ENCODE measurements around the gene FUZ.

The FUZ gene

DNA sequence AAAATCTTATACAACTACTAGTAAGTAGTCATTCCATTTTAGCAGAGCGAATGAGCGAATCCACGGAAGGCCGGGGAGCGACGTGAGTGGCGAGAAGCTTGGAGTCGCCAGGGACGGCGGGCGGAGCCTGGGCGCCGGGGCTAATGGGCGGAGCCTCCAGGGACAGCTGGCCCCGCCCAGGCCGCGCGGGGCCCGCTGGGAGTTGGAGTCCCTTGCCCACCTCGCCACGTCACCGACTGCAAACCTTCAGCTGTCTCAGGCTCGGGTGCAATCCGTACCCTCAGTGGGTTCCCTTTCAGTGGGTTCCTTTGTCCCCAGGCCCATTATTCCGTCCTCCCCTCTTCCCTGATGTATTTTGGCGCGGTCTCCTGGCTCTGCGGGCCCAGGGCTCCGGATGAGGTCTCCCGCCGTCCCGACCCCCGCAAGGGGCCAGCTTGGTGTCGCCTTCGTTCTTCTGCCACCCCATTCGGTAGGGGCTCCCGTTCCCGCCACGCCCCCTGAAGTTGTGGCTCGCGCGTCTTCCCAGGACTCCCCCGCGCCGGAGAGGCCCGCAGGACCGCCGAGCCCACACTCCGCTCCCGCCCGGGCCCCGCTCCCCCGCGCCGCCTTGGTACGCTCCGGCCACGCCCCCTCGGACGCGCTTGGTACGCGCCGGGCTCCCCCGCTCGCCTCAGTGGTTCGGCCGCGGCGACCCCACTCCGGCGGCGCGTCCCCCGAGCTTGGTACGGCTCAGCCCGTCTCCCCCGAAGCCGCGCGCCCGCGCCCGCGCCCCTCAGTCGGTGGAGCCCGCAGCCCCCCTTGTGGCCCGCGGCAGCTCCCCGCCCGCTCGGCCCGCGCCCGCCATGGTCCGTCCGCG is 37.6 kb upstream of the FUZ start, which contains the start of gene PTOV1:
Gene PTOV1, plus strand, starts transcription at position 673 of the 856 bp plus-strand sequence.
- DNase-seq (ENCODE audit: low read depth), result peak; percentile 78

GRCh38 chr19:49850221-49850486 is 37.1 kb upstream of the FUZ start:
- DNase-seq (ENCODE audit: low read depth), result no peak

DNA sequence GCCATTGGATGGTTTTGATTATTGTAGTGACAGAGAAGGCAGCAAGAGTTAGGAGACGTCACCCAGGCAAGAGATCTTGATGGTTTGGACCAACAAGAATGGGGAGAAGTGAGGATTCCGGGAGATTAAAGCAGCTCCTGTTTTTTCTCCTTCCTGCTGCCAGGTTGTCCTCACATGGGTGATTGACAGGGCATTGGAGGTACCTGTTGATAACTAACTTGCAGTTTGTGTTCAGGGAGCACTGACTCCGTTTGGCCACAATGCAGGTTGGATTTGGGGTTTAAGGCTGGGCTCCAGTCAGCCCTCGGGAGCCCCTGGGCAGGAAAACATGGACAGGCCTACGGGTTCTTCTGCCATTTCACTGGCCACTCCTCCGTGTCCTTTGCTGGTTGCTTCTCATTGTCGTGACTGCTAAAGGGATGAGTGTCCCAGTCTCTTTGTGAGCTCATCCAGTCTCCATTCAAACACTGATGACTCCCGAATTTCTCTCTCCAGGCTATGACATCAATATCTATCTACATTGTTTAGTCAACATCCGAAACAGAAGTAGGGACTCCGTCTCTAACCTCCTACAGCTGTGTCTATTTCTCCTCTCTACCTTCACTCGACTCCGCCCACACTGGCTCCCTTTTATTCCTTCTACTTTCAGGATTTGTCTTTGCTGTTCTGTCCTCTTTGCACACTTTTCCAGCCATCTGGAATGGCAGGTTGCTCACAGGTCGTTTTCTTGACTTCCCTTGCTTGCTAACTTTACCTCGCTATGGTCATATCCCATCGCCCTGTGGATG is 36.5 kb upstream of the FUZ start:
- DNase-seq (ENCODE audit: low read depth), result no peak

DNA sequence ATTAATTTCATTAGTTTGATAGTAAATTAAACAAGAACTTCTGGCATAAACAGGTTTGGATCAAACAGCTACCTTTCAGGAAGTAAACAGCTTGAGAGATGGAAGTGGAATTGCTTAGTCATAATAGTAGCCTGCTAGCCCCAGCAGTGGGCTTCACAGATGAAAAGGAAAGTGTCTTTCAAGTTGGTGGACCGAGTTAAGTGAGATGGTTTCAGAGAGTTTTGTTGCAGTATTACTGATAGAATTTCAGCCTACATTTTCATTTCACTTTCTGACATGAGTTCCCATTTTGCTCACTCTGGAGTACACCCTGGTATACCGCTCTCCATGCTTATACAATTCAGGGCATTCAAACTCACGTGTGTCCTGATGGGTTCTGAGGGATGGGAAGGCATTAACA is 35.8 kb upstream of the FUZ start:
- no peak for DNase-seq (ENCODE audit: low read depth)

GRCh38 chr19:49847731-49848696 is 34.9 kb upstream of the FUZ start:
- DNase-seq (ENCODE audit: low read depth), result peak; percentile 71

DNA sequence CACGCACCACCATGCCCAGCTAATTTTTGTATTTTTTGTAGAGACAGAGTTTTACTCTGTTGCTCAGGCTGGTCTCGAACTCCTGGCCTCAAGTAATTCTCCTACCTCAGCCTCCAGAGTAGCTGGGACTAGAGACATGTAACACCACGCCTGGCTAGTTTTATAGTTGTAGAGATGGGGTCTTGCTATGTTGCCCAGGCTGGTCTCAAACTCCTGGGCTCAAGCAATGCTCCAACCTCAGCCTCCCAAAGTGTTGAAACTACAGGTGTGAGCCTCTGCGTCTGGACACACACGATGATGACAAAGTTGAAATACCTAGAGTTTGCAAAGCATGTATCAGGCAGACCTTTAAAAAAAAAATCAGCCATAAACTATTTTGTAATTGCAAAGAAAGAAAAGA is 33.3 kb upstream of the FUZ start:
- no peak for DNase-seq (ENCODE audit: low read depth)

DNA sequence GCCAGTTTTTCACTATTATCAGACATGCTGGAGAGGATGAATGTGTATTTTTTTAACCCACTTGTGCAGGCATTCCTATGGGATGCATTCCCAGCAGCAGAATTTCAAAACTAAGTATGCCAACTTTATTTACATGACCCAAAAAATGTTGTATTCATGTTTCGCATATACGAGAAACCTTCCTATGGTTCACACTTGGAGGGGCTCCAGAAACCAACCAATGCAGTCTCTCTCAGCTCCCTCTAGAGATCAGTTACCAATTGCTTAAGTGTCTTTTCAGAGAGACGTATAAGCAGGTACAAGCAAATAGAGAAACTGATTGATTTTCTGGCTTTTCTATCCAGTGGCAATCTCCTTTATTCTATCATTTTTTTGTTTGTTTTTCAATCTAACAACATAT is 32.3 kb upstream of the FUZ start:
- DNase-seq (ENCODE audit: low read depth), result no peak

- DNase-seq (ENCODE audit: low read depth), result no peak
These were observed 31.3 kb upstream of the FUZ start for GRCh38 chr19:49844138-49845095.

DNA sequence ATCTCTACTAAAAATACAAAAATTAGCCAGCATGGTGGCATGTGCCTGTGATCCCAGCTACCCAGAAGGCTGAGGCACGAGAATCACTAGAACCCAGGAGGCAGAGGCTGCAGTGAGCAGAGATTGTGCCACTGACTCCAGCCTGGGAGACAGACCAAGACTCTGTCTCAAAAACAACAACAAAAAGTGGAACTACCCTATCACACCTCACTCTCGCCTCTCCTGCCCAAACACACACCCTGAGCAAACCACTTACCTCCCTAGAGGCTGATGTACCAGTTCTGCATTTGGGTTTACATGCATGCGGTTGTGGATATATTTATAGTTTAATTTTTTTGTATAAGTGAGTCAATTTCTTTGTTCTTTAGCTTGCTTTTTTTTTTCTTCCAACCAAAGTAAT is 30.2 kb upstream of the FUZ start:
- DNase-seq (ENCODE audit: low read depth), result no peak

DNA sequence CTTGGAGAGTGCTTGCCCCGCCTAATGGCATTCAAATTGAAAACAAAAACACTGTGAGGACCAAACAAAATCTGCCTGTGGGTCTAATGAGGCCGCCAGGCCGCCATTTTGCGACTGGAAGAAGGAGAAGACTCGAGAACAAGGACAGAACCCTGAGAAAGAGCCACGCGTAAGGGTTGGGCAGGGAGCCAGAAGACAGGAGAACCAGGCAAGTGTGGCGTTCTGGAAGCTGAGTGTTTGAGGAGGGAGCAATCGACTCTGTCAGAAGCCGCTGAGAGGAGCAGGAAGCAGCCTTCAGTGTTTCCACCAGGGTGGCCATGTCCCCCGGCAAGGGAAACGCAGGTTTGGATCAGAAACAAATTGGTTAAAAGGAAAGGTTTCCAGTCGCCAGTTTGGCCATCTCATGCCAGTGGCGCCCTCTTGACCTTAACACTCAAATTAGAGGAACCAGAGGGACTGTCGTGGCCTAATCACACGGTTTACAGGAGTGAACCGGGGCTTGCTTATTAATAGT is 27.7 kb upstream of the FUZ start:
- no peak for DNase-seq (ENCODE audit: low read depth)

- DNase-seq (ENCODE audit: low read depth), result no peak
These were observed 27.2 kb upstream of the FUZ start for GRCh38 chr19:49840321-49840720.

- no peak for DNase-seq (ENCODE audit: low read depth)
These were observed 26.6 kb upstream of the FUZ start for GRCh38 chr19:49839713-49840112.

DNA sequence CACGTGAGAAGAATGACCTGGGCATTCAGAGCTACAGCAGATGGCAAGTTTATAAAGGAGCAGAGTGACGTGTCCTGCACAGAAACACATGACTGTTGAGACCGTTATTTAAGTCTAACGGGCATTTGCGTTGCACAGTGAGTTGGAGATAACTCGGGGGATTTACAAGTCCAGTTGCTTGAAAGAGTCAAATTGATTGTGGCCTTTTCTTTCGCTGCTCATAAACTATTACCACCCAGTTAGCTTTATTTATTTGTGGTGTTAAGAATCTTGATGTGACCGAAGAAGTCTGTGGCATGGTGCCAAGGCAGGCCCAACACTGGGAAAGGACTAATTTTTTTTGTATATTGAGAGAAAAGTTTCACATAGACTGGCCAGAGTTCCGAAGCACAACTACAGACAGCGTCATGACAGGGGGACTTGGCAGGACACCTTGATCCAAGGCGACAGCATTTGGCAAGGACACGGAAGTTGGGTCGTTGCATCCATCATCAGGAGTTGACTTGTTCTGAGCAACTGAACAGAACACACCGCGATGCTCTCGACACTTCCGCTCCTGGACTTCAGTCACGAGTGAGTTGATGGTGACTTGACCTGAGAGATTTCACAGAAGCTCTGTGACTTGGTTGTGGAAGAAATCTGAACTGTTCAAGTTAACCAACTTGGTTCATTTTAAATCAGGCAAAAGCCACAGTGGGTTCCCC is 25.9 kb upstream of the FUZ start:
- DNase-seq (ENCODE audit: low read depth), result no peak

DNA sequence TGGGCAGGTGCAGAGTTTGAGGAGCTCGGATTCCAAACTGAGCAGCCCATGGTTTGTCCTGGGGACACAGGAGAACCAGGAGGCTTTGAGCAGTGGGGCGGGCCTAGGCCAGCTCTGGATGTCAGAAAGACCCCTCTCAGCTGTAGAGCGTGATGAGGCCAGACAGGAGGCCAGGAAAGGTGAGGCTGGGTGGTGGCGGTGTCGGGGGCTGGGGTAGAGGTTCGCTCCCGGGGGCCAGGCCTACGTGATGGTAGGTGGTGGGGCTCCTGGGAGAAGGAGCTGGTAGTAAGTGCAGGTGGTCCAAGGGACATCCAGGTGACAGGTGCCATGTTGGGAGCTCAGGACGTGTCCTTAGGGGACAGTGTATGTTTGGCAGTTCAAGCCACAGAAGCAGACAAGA is 24.3 kb upstream of the FUZ start:
- no peak for DNase-seq (ENCODE audit: low read depth)

DNA sequence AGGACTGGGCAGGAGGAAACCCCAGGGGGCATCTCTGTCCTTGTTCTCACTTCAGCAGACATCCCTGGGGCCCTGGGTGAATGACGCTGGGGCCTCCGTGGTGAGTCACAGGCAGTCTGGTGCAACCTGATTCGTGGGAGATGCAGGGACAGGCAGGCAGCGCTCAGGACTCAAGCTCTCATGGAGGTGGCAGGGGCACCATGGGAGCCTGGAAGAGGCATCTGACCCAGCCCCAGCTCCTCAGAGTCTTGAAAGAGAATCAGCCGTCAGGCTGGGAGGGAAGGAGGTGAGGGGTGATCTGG is 23.9 kb upstream of the FUZ start:
- DNase-seq (ENCODE audit: low read depth), result no peak

GRCh38 chr19:49836176-49837008 is 23.3 kb upstream of the FUZ start:
- DNase-seq (ENCODE audit: low read depth), result no peak

- DNase-seq (ENCODE audit: low read depth), result no peak
These were observed 22.5 kb upstream of the FUZ start for GRCh38 chr19:49835562-49835961.

DNA sequence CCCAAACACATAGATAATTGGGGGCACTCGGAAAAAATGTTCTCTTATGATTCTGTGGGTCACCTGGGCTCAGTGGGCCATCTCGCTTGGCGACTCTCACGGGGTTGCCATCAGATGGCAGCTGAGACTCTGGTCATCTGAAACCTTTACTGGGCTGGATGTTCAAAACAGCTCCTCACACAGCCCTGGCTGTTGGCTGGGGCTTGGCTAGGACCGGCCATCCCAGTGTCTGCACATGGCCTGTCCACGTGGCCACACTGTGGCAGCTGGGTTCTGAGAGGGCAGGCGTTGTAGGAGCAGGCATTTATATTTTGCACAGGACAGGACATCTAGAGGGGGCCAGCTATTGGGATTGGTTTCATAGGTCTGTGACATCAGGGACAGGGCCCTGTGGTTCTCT is 20.5 kb upstream of the FUZ start:
- no peak for DNase-seq (ENCODE audit: low read depth)

GRCh38 chr19:49832556-49832955 is 19.5 kb upstream of the FUZ start:
- no peak for DNase-seq (ENCODE audit: low read depth)

DNA sequence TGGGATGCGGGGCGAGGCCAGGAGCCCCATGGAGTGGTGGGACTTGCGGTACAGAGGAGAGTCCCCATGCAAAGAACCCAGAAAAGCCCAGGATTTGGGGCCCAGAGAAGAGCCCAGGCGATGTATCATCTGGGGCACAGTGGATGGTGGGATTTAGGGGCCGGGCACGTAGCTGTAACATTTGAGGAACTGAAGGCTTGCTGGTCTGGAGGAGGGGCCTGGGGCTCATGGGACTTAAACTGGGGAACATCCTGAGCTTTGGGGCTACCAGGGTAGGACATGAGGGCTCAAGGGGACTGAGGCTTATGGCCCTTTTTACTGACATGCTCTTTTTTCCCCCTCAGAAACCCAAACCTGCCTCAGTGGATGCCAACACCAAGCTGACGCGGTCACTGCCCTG is 18.5 kb upstream of the FUZ start:
- DNase-seq (ENCODE audit: low read depth), result no peak
